Adrenal gland (tissue), 5 donors: Measurements from ENCODE around the gene EVC.

Experiments
- POLR2A ChIP-seq, 2 donors: fragments of 450-650 bp; IDR thresholded peaks; one replicate each; pipeline ENCODE4 v1.6.1; 2017; ENCODE audit warnings: antibody characterized with exemption in 2 of 2, mild to moderate bottlenecking in 2 of 2, moderate library complexity in 1 of 2
- TF ChIP-seq, protein P1 (sequence below), 6 experiments: fragments of 450-650 bp in 4 of 6; fragments of 200-600 bp in 2 of 6; sonication (generic) in 1 of 6; IDR thresholded peaks; 1 replicate in 5 of 6; 2 replicates in 1 of 6; pipeline versions ENCODE4 v1.5.1 to v1.8.0; 2016 to 2021; ENCODE audit warnings: antibody characterized with exemption in 6 of 6, mild to moderate bottlenecking in 2 of 6, moderate library complexity in 1 of 6
- donor health status: DM: no; HTN: no; CAD: no.

DNA sequence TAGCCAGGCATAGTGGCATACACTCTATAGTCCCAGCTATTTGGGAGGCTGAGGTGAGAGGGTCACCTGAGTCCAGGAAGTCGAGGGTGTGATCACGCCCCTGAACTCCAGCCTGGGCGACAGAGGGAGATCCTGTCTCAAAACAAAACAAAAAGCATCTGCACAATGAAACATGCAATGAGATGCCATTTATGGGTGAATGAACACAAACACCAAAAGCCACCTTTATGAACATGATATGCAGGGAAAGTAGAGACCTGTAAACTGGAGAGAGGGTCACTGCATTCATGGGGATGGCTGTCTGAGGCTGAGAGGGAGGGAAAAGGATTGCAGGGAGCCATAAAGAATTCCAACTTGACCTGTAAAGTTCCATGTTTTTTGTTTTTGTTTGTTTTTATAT lies 70.7 kb downstream of the EVC start:
- no peak for TF ChIP-seq POLR2A (IDR thresholded peaks at IDR 0.05)
- TF ChIP-seq, protein P1, sequence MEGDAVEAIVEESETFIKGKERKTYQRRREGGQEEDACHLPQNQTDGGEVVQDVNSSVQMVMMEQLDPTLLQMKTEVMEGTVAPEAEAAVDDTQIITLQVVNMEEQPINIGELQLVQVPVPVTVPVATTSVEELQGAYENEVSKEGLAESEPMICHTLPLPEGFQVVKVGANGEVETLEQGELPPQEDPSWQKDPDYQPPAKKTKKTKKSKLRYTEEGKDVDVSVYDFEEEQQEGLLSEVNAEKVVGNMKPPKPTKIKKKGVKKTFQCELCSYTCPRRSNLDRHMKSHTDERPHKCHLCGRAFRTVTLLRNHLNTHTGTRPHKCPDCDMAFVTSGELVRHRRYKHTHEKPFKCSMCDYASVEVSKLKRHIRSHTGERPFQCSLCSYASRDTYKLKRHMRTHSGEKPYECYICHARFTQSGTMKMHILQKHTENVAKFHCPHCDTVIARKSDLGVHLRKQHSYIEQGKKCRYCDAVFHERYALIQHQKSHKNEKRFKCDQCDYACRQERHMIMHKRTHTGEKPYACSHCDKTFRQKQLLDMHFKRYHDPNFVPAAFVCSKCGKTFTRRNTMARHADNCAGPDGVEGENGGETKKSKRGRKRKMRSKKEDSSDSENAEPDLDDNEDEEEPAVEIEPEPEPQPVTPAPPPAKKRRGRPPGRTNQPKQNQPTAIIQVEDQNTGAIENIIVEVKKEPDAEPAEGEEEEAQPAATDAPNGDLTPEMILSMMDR (IDR thresholded peaks at IDR 0.05): no peak
